SK-N-MC (cell line): Measurements from ENCODE around the gene CREM.

Source experiments
- DNase-seq: peaks from one replicate; pipeline ENCODE4 v3.0.0-alpha.2; 2011; ENCODE audit warnings: low read depth, low spot score
- H3K27ac ChIP-seq: fragments of 200-600 bp; sonication (generic); 2 replicates; pipeline ENCODE4 v1.5.1; 2016; ENCODE audit warnings: mixed run types
- H3K36me3 ChIP-seq: fragments of 200-600 bp; sonication (generic); 2 replicates; pipeline ENCODE4 v1.6.1; 2017; ENCODE audit warnings: antibody characterized with exemption, low read length, mixed read lengths; ENCODE audit not compliant: insufficient read depth
- H3K4me3 ChIP-seq: fragments of 200-600 bp; sonication (generic); 2 replicates; pipeline ENCODE4 v1.5.1; 2016
- H3K9ac ChIP-seq: fragments of 200-600 bp; sonication (generic); 2 replicates; pipeline ENCODE4 v1.8.0; 2017; ENCODE audit warnings: mixed run types, mixed read lengths; ENCODE audit not compliant: insufficient read length
- H3K9me3 ChIP-seq: fragments of 200-600 bp; sonication (generic); 2 replicates; pipeline ENCODE4 v1.6.1; 2017; ENCODE audit warnings: low read depth, mild to moderate bottlenecking, antibody characterized with exemption, low read length, moderate library complexity, mixed read lengths
- EZH2 ChIP-seq: fragments of 200-600 bp; sonication (generic); IDR thresholded peaks from one replicate; pipeline ENCODE4 v1.6.1; 2017; ENCODE audit warnings: antibody characterized with exemption
- FOXP2 ChIP-seq: optimal IDR thresholded peaks from 2 replicates; pipeline ENCODE3; 2011; ENCODE audit warnings: mild to moderate bottlenecking, moderate library complexity; ENCODE audit not compliant: insufficient read depth; ENCODE audit errors: extremely low read length, control extremely low read depth
- POLR2AphosphoS5 ChIP-seq: IDR thresholded peaks from 2 replicates; pipeline ENCODE4 v1.6.1; 2012; ENCODE audit warnings: mild to moderate bottlenecking, low read depth, low read length, borderline replicate concordance

Gene CREM

DNA sequence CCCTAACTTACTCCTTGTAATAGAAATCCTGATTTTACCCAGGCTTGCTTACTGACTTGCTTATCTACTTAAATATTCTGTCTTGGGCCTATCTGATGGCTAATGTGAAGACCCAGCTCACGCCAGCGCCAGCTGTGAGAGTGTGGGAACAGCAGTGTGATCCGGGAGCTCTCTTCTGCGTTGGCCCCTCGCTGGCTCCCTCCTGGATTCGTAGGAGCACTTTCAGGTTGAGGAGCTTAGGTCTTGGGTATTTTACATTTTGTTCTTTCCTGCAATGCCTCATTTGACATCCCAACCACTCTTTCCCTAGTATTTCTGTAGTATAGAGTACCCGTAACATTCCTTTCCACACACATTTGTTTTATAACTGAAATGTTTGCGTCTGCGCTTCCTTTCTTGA, 51.7 kb downstream of the CREM start:
- no peaks in the 10 kb centered on the region for H3K36me3 ChIP-seq
- DNase-seq, result no peak
- no peak overlapping the region for H3K4me3 ChIP-seq
- H3K9ac ChIP-seq, result no peak overlapping the region
- no peak for TF ChIP-seq FOXP2
- no peak for TF ChIP-seq EZH2
- TF ChIP-seq POLR2AphosphoS5, result no peak
- H3K9me3 ChIP-seq, result no peaks in the 10 kb centered on the region
- H3K27ac ChIP-seq, result no peak overlapping the region

DNA sequence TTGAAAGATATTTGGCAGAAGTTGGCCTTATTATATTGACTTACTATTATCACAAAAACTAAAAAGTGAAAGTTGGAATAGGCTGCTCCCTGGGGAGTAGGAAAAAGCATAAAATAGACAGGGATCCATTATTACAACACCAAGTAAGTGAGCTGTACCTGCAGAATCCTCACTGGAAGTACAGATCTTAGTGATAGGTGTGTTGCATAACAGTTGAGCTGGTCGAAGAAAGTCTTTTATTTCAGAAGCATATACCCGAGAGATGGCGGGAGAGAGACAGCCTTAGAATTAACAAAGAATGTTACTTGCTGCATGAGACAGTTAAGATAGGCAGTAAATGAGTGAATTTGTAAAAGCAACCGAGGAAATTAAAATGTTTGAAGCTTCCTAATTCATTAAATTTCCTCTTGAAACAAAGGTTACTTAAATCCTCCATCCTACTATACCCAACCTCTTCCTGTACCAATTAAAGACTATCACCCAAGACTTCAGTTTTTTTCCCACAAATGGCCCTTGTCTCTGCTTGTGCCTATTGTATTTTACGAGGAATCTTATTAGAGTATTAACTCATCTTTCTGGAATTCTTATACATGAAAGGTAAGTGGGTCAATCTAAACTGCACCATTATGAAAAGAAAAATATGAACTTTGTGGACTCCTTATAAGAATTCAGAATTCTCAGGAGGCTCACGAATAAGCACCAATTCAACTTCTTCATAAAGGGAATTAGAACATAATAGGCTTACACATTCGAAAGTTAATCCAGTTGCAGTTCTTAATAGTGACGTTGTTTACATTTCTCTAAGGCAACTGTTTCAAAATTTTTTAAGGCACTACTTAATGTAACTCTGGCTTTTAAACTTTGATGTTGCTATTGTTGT, 56.2 kb downstream of the CREM start:
- no peaks in the 10 kb centered on the region for H3K9me3 ChIP-seq
- no peaks in the 10 kb centered on the region for H3K36me3 ChIP-seq
- H3K9ac ChIP-seq, result no peak overlapping the region
- no peak overlapping the region for H3K27ac ChIP-seq
- TF ChIP-seq FOXP2 (no peak), POLR2AphosphoS5 (no peak), EZH2 (no peak)
- no peak for DNase-seq
- no peak overlapping the region for H3K4me3 ChIP-seq

DNA sequence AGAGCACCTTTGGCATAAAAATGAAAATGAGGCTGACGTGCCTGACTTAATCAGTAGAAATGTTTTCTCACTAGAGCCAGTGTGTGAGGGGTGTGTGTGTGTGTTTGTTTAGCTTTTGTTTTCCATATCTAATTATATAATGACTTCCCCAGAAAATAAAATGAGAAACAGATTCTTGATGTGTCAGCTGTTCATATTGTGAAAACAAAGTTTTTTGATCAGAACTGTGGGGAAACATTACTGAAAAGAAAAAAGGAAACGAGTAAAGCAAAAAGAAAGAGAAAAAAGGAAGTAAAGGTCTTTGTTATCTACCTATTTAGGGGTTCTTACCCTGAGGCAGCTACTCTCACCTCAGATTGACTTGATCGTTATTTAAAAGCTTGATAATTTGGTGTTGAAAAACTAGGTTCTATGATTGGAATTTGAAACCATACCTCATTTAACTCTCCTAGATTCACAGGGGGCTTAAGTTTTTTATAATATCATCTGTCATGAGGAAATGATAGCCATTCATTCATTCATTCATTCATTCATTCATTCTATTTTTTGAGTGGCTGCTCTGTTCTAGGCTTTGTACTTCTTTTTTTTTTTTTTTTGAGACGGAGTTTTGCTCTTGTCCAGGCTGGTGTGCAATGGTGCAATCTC, 58.0 kb downstream of the CREM start:
- no peak overlapping the region for H3K4me3 ChIP-seq
- no peak overlapping the region for H3K9ac ChIP-seq
- H3K27ac ChIP-seq, result no peak overlapping the region
- no peaks in the 10 kb centered on the region for H3K9me3 ChIP-seq
- no peaks in the 10 kb centered on the region for H3K36me3 ChIP-seq
- DNase-seq, result no peak
- TF ChIP-seq POLR2AphosphoS5 (no peak), FOXP2 (no peak), EZH2 (no peak)

DNA sequence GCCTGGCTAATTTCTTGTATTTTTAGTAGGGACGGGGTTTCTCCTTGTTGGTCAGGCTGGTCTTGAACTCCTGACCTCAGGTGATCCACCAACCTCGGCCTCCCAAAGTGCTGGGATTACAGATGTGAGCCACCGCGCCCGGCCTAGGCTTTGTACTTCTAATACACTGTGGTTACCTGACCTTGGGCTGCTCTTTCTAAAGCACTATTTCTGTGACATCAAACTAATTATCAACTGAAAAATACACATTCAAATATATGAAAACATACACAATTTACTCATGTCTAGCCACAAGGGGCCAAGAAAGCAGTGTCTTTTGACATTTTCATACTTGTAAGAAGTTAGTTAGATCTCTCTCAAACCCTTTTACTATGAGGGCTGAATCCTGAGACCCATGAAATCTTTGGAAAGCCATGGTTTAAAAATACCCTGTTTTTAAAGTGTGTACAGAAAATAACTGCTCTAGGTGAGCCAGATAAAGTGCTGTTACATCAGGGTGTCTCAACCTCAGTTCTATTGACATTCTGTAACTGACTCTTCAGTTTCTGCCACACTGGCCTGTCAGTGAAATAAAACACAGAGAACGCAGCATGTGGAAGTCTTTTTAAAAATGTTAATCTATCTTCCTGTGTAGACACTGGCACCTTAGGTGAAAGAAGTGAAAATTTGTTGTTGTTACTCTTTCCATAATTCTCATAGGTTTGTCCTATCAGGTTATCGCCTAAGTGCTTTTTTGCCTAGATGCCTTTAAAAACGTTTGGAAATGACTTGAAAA, 58.8 kb downstream of the CREM start:
- DNase-seq, result no peak
- TF ChIP-seq FOXP2 (no peak), EZH2 (no peak), POLR2AphosphoS5 (no peak)
- Histone ChIP-seq H3K9me3 (no peaks in the 10 kb centered on the region), H3K4me3 (no peak overlapping the region), H3K9ac (no peak overlapping the region), H3K36me3 (no peaks in the 10 kb centered on the region), H3K27ac (no peak overlapping the region)

DNA sequence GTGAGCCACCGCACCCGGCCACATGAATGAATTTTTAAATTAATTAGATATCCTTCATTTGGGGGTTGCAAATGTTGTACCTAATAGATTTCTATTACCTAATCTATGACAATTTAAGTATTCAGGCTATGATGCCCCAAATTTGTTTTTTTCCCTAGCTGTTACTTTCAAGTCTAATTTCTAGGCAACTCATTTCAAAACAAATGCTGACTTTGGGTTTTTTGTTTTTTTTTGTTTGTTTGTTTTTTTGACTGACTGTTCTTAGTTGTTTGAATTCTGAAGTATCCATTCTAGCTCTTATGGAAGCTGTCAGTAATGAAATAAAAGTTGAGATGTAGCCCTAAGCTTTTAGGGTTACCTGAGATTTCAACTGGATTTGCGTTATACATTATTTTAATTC, 62.3 kb downstream of the CREM start:
- no peaks in the 10 kb centered on the region for H3K36me3 ChIP-seq

DNA sequence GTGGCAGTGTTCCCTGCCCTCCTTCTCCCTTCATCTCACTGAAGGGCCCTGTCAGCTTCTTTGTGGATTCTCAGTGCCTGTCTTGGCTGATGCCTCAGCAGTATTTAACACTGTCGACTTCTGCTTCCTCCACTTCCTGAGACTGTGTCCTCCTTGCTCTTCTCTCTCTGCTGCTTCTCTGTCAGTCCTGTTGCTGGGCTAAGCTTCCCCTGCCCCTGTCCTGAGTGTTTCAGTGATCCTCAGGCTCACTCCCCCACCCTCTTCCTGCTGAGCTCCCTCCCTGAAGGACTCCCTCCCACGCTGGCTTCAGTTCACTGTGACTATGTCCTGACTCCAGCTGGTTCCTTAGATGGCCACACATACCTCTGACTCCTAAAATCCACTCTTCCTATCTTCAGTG, 64.9 kb downstream of the CREM start:
- no peak for TF ChIP-seq POLR2AphosphoS5
- no peak for TF ChIP-seq EZH2
- no peak for TF ChIP-seq FOXP2
- H3K27ac ChIP-seq, result no peak overlapping the region

More for the DNA sequence above, 62.3 kb downstream of the CREM start:
- H3K9me3 ChIP-seq, result no peaks in the 10 kb centered on the region
- DNase-seq, result no peak
- no peak overlapping the region for H3K4me3 ChIP-seq
- H3K9ac ChIP-seq, result no peak overlapping the region
- TF ChIP-seq FOXP2 (no peak), EZH2 (no peak), POLR2AphosphoS5 (no peak)
- H3K27ac ChIP-seq, result no peak overlapping the region

DNA sequence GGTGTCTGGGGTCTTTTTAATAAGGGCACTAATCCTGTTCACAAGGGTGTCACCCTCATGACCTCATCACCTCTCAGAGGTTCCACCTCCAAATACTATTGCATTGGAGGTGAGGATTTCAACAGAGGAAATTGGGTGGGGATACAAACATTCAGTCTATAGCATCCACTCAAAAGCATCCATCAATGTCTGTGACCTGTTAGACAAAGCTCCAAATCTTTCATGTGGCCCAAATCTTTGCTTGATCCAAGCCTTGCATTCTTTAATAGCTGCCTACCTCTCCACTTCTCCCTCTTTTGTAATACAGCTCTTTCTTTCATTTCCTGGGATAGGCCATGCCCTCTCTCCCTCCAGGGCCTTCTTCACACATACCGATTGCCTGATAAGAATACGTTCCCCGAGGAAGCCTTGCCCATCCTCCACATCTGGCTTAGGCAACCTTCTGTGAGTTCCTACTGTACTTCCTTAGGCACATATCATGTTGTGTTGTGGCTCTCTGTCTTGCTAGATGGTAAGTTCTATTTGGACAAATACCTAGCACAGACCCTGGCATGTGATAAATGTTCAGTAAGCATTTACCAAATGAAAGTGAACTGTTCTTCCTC, 66.1 kb downstream of the CREM start:
- Histone ChIP-seq H3K4me3 (no peak overlapping the region), H3K9me3 (no peaks in the 10 kb centered on the region), H3K9ac (no peak overlapping the region), H3K36me3 (no peaks in the 10 kb centered on the region), H3K27ac (no peak overlapping the region)
- no peak for DNase-seq
- TF ChIP-seq POLR2AphosphoS5, result no peak
- TF ChIP-seq EZH2, result no peak
- TF ChIP-seq FOXP2, result no peak

More for the DNA sequence above, 64.9 kb downstream of the CREM start:
- H3K9ac ChIP-seq, result no peak overlapping the region
- H3K9me3 ChIP-seq, result no peaks in the 10 kb centered on the region
- no peak overlapping the region for H3K4me3 ChIP-seq
- DNase-seq, result no peak
- no peaks in the 10 kb centered on the region for H3K36me3 ChIP-seq

DNA sequence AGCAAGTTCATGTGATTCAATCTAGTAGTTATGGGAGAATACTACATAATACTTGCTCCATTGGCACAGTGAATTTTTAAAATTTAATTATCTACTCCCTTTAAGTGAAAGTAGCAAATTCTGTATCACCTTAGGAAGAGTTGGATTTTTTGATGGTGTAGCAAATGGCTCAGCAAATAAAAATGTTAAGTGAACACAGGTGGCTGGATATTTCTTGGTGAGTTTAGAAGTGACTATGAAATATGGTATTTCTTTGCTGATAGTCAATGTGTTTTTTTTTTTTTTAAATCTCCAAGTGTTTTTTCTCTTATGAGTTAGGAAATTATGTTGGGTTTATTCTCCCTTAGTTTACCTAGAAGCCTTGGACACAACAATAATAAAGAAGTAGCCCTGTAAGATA, 67.8 kb downstream of the CREM start:
- Histone ChIP-seq H3K27ac (no peak overlapping the region), H3K36me3 (no peaks in the 10 kb centered on the region), H3K9ac (no peak overlapping the region), H3K4me3 (no peak overlapping the region), H3K9me3 (no peaks in the 10 kb centered on the region)
- no peak for DNase-seq
- TF ChIP-seq FOXP2 (no peak), POLR2AphosphoS5 (no peak), EZH2 (no peak)
